ENCODE measurements around the gene SLC6A17. TPM values are rescaled to one million over a fixed set of nuclear protein-coding genes. Genes with fewer than 3 reads are reported as not detected.

The SLC6A17 gene
- total and polyA plus RNA-seq, 2 donors (not counting 1 experiment from before 2014, with no cell fraction given): not detected

DNA sequence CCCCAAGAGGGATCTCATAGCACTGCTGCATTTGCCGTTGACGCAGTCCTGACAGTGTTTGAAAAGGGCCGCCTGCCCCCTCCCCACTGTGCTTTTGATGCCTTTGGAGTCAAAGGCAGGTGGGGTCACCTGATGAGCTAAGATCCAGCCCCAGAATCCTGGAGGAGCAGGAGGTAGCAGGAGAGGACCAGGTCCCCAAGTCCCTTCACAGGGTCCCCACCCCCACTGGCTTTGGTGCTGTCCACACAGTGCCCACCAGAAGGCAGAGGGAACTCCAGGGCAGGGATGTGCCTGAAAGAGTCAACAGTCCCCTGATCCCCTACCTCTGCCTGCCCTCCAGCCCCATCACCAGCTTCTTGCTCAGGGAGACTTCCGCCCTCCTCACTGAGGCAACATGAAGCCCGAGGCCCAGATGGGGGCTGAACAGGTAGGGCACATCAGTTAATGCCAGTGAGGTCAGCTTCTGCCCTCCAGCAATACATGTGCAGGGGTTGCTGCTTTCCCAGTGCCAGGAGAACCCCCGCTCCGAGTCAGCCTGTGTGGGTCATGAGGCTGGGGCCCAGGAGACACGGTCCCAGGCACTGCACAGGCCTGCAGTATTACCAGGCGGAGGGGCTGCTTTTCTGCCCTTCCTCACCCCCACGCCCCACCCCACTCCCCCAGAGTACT is 51.0 kb downstream of the SLC6A17 start:
- intact Hi-C loops (cut with micrococcal nuclease): no loop called here
- Histone ChIP-seq H3K27me3 (replicated peaks in 1 of 4; ENCODE audit: control extremely low read depth in 1 of 4, control insufficient read depth in 3 of 4, insufficient read depth in 4 of 4, low read length in 3 of 4) (no peaks in the 10 kb centered on the region), H3K4me2 (replicated peaks; ENCODE audit: low read depth, low read length, poor library complexity, severe bottlenecking) (no peak overlapping the region), H3K27ac (ENCODE audit: low read length in 2 of 2) (no peak overlapping the region), H3K9me3 (ENCODE audit: control extremely low read depth in 1 of 3, control insufficient read depth in 2 of 3, insufficient read depth in 1 of 3, low read length in 2 of 3) (no peaks in the 10 kb centered on the region), H2AFZ (ENCODE audit: insufficient read depth, low read depth, low read length, poor library complexity, severe bottlenecking) (no peak overlapping the region), H3K9ac (ENCODE audit: low read length) (no peak overlapping the region), H3K4me3 (ENCODE audit: control extremely low read depth in 1 of 5, extremely low read depth in 1 of 5, insufficient read depth in 1 of 5, low read depth in 2 of 5, low read length in 4 of 5) (no peak overlapping the region), H3K4me1 (ENCODE audit: control insufficient read depth in 2 of 2, insufficient read depth in 2 of 2, low read length in 2 of 2) (peaks cover 3 to 7% of the 10 kb centered on the region in 2 donors), H3K36me3 (replicated peaks in 1 of 2; ENCODE audit: control extremely low read depth in 1 of 2, control insufficient read depth in 1 of 2, extremely low read depth in 1 of 2, insufficient read depth in 2 of 2, low read length in 1 of 2) (no peaks in the 10 kb centered on the region), H3K79me2 (ENCODE audit: control insufficient read depth, insufficient read depth, low read length) (no peaks in the 10 kb centered on the region), H4K20me1 (ENCODE audit: control insufficient read depth, insufficient read depth, low read length, poor library complexity, severe bottlenecking) (no peaks in the 10 kb centered on the region)
- no peak overlapping the region for H3K4me3 Mint-ChIP-seq
- peaks cover 6% of the 10 kb centered on the region for H3K4me1 Mint-ChIP-seq
- DNase-seq: no peak
- H3K27me3 Mint-ChIP-seq: no peaks in the 10 kb centered on the region
- H3K9me3 Mint-ChIP-seq (ENCODE audit: insufficient read depth): no peaks in the 10 kb centered on the region
- WGBS (ENCODE audit: insufficient coverage): 92% methylated on average over 7 of the region's 10 CpGs
- H3K27ac Mint-ChIP-seq: no peak overlapping the region
- POLR2A ChIA-PET: interaction anchor here (1.2 kb wide), 1 partner anchor 112 kb away, joined by 9 read pairs; no protein-coding TSS in a partner anchor
- ATAC-seq (ENCODE audit: low read depth): no peak
- no peak for TF ChIP-seq EZH2 (IDR thresholded peaks at IDR 0.05; ENCODE audit: borderline replicate concordance, insufficient read depth, low read depth, low read length, poor library complexity, severe bottlenecking)
- TF ChIP-seq CTCF (IDR thresholded peaks at IDR 0.05): no peak
- CTCF ChIA-PET: interaction anchor here (0.7 to 24.7 kb wide), 9 partner anchors 7 to 296 kb away, joined by 3 to 838 read pairs (median 15); partner anchors contain the start of genes PROK1 and RBM15

DNA sequence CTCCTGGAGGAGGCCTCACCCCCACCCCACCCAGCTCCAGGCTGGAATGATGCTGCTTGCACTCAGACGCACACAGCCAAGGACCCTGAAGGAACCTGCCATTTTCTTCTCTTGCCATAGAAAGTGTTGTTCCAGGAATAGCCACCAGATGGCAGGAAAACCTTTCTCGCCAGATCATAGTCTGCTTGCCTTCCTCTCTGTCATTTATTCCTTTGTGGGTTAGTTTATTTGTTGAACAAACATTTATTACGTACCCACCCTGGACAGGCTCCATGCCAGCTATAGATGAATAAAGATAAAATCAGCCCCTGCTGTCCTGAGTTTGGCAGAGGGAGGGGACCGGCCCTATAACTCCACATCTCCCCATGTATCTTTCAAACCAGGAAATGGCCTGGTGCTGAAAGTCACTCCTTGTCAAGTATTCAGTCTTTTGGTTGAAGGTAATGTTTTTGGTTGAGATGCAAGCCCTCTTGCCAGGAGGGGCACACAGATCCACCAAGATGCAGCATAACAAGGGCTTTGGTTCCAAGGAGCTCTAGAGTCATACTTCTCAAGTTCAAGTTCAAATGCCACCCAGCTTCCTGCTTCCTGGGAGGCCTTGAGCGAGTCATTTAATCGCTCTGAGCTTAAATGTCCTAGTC is 52.8 kb downstream of the SLC6A17 start:
- Mint-ChIP-seq H3K4me3 (no peak overlapping the region), H3K27me3 (no peaks in the 10 kb centered on the region), H3K9me3 (ENCODE audit: insufficient read depth) (no peaks in the 10 kb centered on the region), H3K27ac (no peak overlapping the region), H3K4me1 (peaks cover 11% of the 10 kb centered on the region)
- DNase-seq: peak; percentile 84
- ChIA-PET CTCF (interaction anchor here (0.8 to 24.7 kb wide), 22 partner anchors 9 to 402 kb away, joined by 3 to 838 read pairs (median 5); partner anchors contain the start of gene PROK1), POLR2A (interaction anchor here (1.0 kb wide), 1 partner anchor 210 kb away, joined by 3 read pairs; no protein-coding TSS in a partner anchor)
- peak overlapping the region; percentile 65 for H2AFZ ChIP-seq (ENCODE audit: insufficient read depth, low read depth, low read length, poor library complexity, severe bottlenecking)
- H4K20me1 ChIP-seq (ENCODE audit: control insufficient read depth, insufficient read depth, low read length, poor library complexity, severe bottlenecking): no peaks in the 10 kb centered on the region
- H3K36me3 ChIP-seq (replicated peaks in 1 of 2; ENCODE audit: control extremely low read depth in 1 of 2, control insufficient read depth in 1 of 2, extremely low read depth in 1 of 2, insufficient read depth in 2 of 2, low read length in 1 of 2): no peaks in the 10 kb centered on the region
- H3K4me1 ChIP-seq (ENCODE audit: control insufficient read depth in 2 of 2, insufficient read depth in 2 of 2, low read length in 2 of 2): peaks cover 3 to 7% of the 10 kb centered on the region in 2 donors
- H3K9ac ChIP-seq (ENCODE audit: low read length): no peak overlapping the region
- H3K4me2 ChIP-seq (replicated peaks; ENCODE audit: low read depth, low read length, poor library complexity, severe bottlenecking): no peak overlapping the region
- no peaks in the 10 kb centered on the region for H3K79me2 ChIP-seq (ENCODE audit: control insufficient read depth, insufficient read depth, low read length)
- H3K4me3 ChIP-seq (ENCODE audit: control extremely low read depth in 1 of 5, extremely low read depth in 1 of 5, insufficient read depth in 1 of 5, low read depth in 2 of 5, low read length in 4 of 5): no peak overlapping the region
- H3K9me3 ChIP-seq (ENCODE audit: control extremely low read depth in 1 of 3, control insufficient read depth in 2 of 3, insufficient read depth in 1 of 3, low read length in 2 of 3): no peaks in the 10 kb centered on the region
- H3K27me3 ChIP-seq (replicated peaks in 1 of 4; ENCODE audit: control extremely low read depth in 1 of 4, control insufficient read depth in 3 of 4, insufficient read depth in 4 of 4, low read length in 3 of 4): no peaks in the 10 kb centered on the region
- 0% methylated on average over 1 of the region's 6 CpGs for WGBS (ENCODE audit: insufficient coverage)
- peak; percentile 71 for ATAC-seq (ENCODE audit: low read depth)
- intact Hi-C loops (cut with micrococcal nuclease): loop anchor here (1.0 kb wide), 3 partner anchors 109 to 293 kb away; no protein-coding TSS in a partner anchor
- TF ChIP-seq EZH2 (IDR thresholded peaks at IDR 0.05; ENCODE audit: borderline replicate concordance, insufficient read depth, low read depth, low read length, poor library complexity, severe bottlenecking) (no peak), CTCF (IDR thresholded peaks at IDR 0.05) (peak; percentile 91)
- no peak overlapping the region for H3K27ac ChIP-seq (ENCODE audit: low read length in 2 of 2)
